OCI-LY3 (cell line): ENCODE results near the gene ABCG1.

Experiments used
- EZH2phosphoT487 ChIP-seq: fragments of 200-600 bp; shearing (Covaris generic); IDR thresholded peaks from 2 replicates; pipeline ENCODE4 v1.6.1; 2018; ENCODE audit warnings: antibody characterized with exemption, mixed run types, low read depth
- TF ChIP-seq, protein P1 (sequence below): fragments of 200-600, 300-600 bp; sonication (generic); IDR thresholded peaks from 2 replicates; pipeline ENCODE4 v1.5.1; 2014; ENCODE audit warnings: antibody characterized with exemption, low read length, low read depth

DNA sequence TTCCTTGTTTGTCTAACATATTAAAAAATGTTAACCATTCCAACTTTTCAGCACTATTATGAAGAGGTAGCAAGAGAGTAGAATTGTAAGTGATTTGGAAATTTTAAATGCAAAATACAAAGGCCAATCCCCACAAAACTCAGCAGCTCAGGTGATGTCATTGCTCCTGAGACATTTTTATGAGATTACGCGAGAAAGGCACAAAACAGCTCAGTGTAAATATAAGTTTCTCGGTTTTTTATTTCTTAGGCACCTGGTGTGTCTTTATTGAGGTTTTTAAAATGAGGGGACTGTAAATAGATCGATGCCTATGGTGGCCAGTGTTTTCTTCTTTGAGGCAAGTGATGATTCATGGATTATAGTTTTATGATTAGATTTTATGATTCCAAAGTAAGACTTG is 6.1 kb downstream of the ABCG1 start:
- TF ChIP-seq, protein P1, sequence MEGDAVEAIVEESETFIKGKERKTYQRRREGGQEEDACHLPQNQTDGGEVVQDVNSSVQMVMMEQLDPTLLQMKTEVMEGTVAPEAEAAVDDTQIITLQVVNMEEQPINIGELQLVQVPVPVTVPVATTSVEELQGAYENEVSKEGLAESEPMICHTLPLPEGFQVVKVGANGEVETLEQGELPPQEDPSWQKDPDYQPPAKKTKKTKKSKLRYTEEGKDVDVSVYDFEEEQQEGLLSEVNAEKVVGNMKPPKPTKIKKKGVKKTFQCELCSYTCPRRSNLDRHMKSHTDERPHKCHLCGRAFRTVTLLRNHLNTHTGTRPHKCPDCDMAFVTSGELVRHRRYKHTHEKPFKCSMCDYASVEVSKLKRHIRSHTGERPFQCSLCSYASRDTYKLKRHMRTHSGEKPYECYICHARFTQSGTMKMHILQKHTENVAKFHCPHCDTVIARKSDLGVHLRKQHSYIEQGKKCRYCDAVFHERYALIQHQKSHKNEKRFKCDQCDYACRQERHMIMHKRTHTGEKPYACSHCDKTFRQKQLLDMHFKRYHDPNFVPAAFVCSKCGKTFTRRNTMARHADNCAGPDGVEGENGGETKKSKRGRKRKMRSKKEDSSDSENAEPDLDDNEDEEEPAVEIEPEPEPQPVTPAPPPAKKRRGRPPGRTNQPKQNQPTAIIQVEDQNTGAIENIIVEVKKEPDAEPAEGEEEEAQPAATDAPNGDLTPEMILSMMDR = no peak
- TF ChIP-seq EZH2phosphoT487 = no peak
